Measurements from ENCODE around the gene GPR65.

GPR65 gene

GRCh38 chr14:88043529-88044443 lies 38.9 kb downstream of the GPR65 start:
- DNase-seq = no peak

GRCh38 chr14:88044444-88044758 lies 39.5 kb downstream of the GPR65 start:
- DNase-seq = no peak

DNA sequence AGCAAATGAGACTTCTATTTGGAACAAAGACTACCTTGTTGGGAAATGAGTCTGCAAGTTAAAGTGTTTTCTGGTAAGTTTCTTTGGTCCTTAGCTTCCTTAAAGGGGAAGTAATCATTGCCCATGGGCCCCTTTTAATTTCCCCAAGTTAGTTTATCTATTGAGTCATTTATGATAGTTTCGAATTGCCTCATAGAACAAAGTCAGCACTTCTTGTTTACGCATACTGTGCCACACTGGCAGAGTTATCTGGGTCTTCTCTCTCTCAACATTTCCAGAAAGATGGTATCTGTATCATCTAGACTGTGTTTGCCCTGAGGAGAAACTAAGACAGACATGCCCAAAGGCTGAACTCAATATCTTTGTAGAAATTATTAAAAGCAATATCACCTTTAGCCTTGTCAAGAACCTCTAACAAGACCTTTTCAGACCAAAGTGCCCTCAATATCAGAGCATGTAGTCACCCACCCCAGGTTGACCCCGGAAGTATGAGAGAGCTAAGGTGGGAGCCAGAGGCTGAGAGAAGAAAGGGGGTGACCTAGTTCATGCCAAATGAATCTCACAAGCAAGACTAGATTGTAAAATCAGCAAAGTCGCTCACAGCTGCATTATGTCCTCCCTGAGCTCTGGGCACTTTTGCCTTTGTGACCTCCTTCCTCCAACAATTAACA lies 40.0 kb downstream of the GPR65 start:
- no peak for DNase-seq

DNA sequence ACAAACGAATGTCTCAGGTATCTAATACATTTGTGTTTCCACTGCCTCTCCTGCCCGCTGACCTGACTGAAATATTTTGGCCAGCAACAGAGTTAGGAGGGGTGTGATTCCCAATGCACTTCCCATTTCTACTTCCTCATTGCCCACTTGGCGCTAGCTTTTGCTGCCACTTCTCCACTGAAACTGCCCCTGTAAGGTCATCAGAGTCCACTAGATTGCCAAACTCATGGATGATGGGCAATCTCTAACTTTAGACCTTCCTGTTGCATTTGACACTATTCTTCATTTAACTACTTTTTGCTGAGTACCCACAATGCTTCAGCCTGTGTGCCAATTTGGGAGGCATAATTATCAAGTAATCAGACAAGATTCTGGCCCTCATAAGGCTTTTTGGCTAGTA lies 40.8 kb downstream of the GPR65 start:
- DNase-seq = no peak

DNA sequence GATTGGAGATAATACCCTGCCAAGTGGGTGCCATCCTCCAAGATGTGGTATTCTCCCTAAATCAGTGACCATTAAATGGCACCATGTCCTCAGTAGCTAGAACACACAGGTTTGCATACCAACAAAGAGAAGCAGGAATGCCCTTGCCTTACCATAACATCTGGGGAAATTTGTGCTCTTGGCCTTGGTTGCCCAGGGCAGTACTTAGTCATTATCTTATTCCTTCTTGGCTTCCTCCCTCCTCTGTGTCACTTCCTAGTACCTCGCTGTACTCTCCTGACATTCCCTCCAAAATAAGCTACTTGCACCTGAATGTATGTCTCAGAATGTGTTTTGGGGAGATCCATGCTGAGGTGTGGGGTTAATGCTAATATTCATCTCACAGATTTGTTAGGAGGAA lies 43.4 kb downstream of the GPR65 start:
- DNase-seq = no peak

DNA sequence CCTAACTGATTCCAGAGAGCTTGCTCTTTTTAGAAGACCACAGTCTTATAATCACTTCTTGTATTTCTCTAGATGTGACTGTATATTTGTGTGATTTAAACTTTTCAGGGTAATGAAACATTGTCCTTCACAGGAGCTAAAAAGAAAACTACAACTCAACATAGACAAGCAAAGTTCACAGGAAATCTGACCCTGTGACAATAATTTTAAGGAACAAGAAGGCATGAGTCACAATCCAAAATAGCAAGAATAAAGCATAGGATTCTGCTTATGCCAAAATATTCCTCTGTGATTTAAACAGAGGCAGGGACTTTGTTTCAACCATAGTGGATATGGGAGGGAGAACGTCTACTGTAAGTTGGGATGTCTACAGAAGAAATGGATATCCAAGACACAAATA lies 44.3 kb downstream of the GPR65 start:
- DNase-seq = no peak

GRCh38 chr14:88049936-88050335 lies 45.0 kb downstream of the GPR65 start:
- DNase-seq = no peak

DNA sequence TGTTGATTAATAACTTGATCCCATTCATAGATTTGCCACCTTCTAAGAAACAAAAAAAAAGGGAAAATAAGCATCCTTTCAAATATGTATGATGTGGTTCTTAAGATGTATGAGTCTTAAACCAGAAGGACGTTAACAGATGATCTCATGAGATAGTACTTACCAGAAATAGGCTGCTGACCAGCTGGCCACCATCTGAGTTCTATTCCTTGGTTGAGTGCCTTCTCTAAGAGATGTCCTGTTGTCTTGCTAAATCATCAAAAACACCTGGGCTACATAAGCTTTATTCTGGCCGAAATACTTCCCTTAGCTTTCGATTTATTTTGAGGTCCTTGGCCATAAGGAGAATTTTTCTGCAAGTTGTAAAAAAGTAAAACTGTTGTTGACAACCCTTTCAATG lies 55.6 kb downstream of the GPR65 start:
- DNase-seq = no peak

DNA sequence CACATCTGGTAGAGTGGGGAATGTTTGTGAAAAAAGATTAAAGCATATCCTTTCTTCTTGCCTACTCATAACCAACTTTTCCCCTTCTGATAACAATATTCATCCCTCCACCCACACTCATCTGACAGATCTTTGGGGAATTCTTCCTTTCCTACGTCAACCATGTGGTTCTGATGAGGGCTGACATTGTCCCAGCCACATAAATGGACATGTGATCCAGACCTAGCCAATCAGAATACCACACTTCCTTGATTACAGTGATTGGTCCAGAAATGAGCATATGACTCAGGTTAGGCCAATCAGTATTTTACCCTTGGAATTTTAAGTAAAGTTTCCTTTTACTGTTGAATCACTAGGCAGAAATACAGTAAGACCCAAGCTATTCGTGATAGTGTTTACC lies 58.9 kb downstream of the GPR65 start:
- DNase-seq = no peak
